ENCODE results near the gene DNAJC5.
"Not testable (repeated sequence)": the region's sequence is repeated elsewhere in the genome, so short reads cannot be mapped to it uniquely, and the experiment has no call there.

The DNAJC5 gene

GRCh38 chr20:63861365-63861934 is 33.5 kb upstream of the DNAJC5 start, which contains the start of gene ABHD16B:
ABHD16B (plus strand) TSS chr20:63861498; CDS start chr20:63861541, 43 bp downstream.
- no peak for DNase-seq (ENCODE audit: low read depth in 2 of 2, low spot score in 1 of 2)

DNA sequence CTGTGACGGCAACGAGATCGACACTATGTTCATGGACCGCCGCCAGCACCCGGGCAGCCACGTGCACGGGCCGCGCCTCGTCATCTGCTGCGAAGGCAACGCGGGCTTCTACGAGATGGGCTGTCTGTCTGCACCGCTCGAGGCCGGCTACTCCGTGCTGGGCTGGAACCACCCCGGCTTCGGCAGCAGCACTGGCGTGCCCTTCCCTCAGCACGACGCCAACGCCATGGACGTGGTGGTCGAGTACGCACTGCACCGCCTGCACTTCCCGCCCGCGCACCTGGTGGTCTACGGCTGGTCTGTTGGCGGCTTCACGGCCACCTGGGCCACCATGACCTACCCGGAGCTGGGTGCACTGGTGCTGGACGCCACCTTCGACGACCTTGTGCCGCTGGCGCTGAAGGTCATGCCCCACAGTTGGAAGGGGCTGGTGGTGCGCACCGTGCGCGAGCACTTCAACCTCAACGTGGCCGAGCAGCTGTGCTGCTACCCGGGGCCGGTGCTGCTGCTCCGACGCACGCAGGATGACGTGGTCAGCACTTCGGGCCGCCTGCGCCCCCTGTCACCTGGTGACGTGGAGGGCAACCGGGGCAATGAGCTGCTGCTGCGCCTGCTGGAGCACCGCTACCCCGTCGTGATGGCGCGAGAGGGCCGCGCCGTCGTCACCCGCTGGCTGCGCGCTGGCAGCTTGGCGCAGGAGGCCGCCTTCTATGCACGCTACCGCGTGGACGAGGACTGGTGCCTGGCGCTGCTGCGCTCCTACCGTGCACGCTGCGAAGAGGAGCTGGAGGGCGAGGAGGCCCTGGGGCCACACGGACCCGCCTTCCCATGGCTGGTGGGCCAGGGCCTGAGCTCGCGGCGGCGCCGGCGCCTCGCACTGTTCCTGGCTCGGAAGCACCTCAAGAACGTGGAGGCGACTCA is 32.7 kb upstream of the DNAJC5 start:
- DNase-seq (ENCODE audit: low read depth in 2 of 2, low spot score in 1 of 2) = no peak

- no peak for DNase-seq (ENCODE audit: low read depth in 2 of 2, low spot score in 1 of 2)
These were observed 31.7 kb upstream of the DNAJC5 start for GRCh38 chr20:63863021-63863797.

GRCh38 chr20:63863798-63864544 is 31.0 kb upstream of the DNAJC5 start:
- DNase-seq (ENCODE audit: low read depth in 2 of 2, low spot score in 1 of 2) = peak; percentile 45 to 63

DNA sequence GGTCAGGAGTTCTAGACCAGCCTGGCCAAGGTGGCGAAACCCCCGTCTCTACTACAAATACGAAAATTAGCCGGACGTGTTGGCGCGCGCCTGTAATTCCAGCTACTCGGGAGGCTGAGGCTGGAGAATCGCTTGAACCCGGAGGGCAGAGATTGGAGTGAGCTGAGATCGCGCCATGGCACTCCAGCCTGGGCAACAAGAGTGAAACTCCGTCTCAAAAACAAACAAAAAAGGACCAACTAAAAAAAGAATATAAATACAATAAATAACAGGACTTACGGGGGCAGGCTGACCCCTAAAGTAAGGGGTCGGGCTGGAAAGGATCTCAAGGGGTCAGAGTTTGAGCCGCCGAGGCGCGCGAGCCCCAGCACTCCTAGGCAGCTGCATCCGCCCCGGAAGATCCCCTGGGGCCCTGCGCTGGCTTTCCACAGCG is 30.4 kb upstream of the DNAJC5 start:
- DNase-seq (ENCODE audit: low read depth in 2 of 2, low spot score in 1 of 2) = no peak

DNA sequence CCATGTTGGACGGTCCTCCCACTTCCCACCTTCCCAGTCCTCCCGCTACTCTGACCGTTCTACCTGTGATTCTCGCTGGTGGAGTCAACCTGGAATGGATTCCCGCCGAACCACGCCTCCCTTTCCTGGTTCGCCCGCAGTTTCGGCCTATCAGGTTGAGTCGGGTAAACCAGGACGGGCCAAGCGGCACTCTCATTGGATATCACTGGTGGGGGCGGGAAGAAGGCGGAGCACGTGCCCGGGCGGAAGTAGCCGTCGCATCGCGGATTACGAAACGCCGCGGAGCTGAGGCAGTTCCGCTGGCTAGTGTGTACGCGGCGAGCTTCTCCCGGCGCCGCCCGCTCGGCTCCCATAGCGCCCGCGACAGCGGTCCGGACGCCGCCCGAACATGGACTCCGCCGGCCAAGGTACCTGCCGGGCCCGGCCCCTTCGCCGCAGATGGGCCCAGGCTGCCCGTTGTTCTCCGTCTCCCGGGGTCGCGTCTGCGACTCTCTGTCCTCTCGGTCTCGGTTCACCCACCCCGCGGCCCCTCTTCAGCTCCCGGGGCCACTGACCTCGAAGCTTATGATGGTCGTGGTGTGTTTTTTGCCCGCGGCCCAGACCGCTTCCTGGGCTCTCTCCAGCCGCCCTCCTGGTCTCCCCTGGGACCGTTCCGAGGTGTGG is 29.8 kb upstream of the DNAJC5 start, which contains the start of gene TPD52L2:
Gene TPD52L2 (plus strand): TSS at position 293 of the 663 bp plus-strand sequence. CDS start 96 bp downstream, at position 389.
- peak; percentile 92 to 96 for DNase-seq (ENCODE audit: low read depth in 2 of 2, low spot score in 1 of 2)

DNA sequence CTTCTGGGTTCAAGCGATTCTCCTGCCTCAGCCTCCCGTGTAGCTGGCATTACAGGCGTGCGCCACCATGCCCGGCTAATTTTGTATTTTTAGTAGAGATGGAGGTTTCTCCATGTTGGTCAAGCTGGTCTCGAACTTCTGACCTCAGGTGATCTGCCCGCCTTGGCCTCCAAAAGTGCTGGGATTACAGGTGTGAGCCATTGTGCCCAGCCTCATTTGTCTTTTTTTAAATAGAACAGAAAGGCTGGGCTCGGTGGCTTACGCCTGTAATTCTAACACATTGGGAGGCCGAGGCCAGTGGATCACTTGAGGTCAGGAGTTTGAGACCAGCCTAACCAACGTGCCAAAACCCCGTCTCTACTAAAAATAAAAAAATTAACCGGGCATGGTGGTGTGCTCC is 27.9 kb upstream of the DNAJC5 start:
- DNase-seq (ENCODE audit: low read depth in 2 of 2, low spot score in 1 of 2) = not testable (repeated sequence)

- no peak for DNase-seq (ENCODE audit: low read depth in 2 of 2, low spot score in 1 of 2)
These were observed 26.7 kb upstream of the DNAJC5 start for GRCh38 chr20:63868264-63868663.

GRCh38 chr20:63873477-63873971 is 21.4 kb upstream of the DNAJC5 start:
- DNase-seq (ENCODE audit: low read depth in 2 of 2, low spot score in 1 of 2) = no peak

DNA sequence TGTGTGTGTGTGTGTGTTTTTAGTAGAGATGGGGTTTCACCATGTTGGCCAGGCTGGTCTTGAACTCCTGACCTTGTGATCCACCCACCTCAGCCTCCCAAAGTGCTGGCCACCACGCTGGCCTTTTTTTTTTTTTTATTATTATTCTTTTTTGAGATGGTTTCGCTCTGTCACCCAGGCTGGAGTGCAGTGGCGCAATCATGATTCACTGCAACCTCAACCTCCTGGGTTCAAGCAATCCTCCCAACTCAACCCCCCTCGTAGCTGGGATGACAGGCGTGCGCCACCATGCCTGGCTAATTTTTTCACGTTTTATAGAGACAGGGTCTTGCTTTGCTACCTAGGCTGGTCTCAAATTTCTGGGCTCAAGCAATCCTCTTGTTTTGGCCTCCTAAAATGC is 20.7 kb upstream of the DNAJC5 start:
- not testable (repeated sequence) for DNase-seq (ENCODE audit: low read depth in 2 of 2, low spot score in 1 of 2)

- no peak for DNase-seq (ENCODE audit: low read depth in 2 of 2, low spot score in 1 of 2)
These were observed 18.4 kb upstream of the DNAJC5 start for GRCh38 chr20:63876489-63877036.

DNA sequence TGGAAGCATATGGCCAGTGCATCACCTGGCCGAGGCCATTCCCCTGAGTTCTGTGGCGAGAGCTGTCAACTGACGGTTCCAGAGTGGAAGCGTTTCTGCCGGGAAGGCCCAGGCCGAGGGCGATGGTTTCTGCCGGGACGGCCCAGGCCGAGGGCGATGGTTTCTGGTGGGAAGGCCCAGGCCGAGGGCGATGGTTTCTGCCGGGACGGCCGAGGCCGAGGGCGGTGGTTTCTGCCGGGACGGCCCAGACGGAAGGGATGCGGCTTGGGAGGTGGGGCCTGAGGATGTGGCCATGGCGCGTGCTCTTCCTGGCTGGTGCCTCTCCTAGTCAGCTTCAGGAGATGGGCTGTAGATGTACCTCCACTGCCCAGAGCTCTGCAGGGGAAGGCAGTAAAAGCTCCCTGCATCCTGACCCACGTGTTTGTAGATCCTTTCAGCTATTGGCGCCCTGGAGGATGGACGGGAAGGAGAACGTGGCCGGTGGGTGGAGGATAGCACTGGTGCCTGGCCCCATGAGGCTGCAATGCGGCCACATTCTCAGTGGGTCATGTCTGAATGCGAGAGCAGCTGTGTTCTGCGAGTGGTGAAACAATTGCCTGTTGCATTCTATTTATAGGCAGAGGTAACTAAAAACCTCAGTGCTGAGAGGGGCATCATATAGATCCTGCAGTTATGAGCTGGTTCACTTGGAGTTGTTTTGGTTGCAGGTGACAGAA is 17.0 kb upstream of the DNAJC5 start:
- no peak for DNase-seq (ENCODE audit: low read depth in 2 of 2, low spot score in 1 of 2)

GRCh38 chr20:63878899-63879663 is 15.8 kb upstream of the DNAJC5 start:
- DNase-seq (ENCODE audit: low read depth in 2 of 2, low spot score in 1 of 2) = no peak

- DNase-seq (ENCODE audit: low read depth in 2 of 2, low spot score in 1 of 2) = not testable (repeated sequence)
These were observed 14.0 kb upstream of the DNAJC5 start for GRCh38 chr20:63880901-63881300.

- no peak for DNase-seq (ENCODE audit: low read depth in 2 of 2, low spot score in 1 of 2)
These were observed 13.3 kb upstream of the DNAJC5 start for GRCh38 chr20:63881451-63882226.

- no peak for DNase-seq (ENCODE audit: low read depth in 2 of 2, low spot score in 1 of 2)
These were observed 12.4 kb upstream of the DNAJC5 start for GRCh38 chr20:63882257-63883200.

Data from stimulated activated CD8-positive, alpha-beta memory T cell treated with anti-CD3 and anti-CD28 coated beads, Interleukin-4, amount 100 ng/mL, for 4 hours (primary cell).